Ishikawa (cell line): Measurements from ENCODE around the gene SLC35A1.

Source experiments
- CEBPB ChIP-seq: IDR thresholded peaks from 2 replicates; pipeline ENCODE4 v1.6.1; 2012
- CREB1 ChIP-seq: IDR thresholded peaks from 2 replicates; pipeline ENCODE4 v1.6.1; 2012; ENCODE audit warnings: low read depth
- EGR1 ChIP-seq: IDR thresholded peaks from 2 replicates; pipeline ENCODE4 v1.6.1; 2012
- EP300 ChIP-seq: IDR thresholded peaks from 2 replicates; pipeline ENCODE4 v1.6.1; 2012; ENCODE audit warnings: borderline replicate concordance
- FOXM1 ChIP-seq: IDR thresholded peaks from 2 replicates; pipeline ENCODE4 v1.6.1; 2012; ENCODE audit warnings: low read depth, borderline replicate concordance
- MAX ChIP-seq: IDR thresholded peaks from 2 replicates; pipeline ENCODE4 v1.6.1; 2012
- NFIC ChIP-seq: IDR thresholded peaks from 2 replicates; pipeline ENCODE4 v1.6.1; 2012
- RAD21 ChIP-seq: IDR thresholded peaks from 2 replicates; pipeline ENCODE4 v1.6.1; 2012; ENCODE audit warnings: low read depth
- REST ChIP-seq: IDR thresholded peaks from 2 replicates; pipeline ENCODE4 v1.6.1; 2012; ENCODE audit warnings: low read depth, mild to moderate bottlenecking
- TAF1 ChIP-seq: IDR thresholded peaks from 2 replicates; pipeline ENCODE4 v1.6.1; 2012; ENCODE audit warnings: low read depth, mild to moderate bottlenecking
- TCF12 ChIP-seq: IDR thresholded peaks from 2 replicates; pipeline ENCODE4 v1.6.1; 2012; ENCODE audit warnings: low read depth
- TEAD4 ChIP-seq: IDR thresholded peaks from 2 replicates; pipeline ENCODE4 v1.6.1; 2012
- USF1 ChIP-seq: IDR thresholded peaks from 2 replicates; pipeline ENCODE4 v1.6.1; 2012
- YY1 ChIP-seq: IDR thresholded peaks from 2 replicates; pipeline ENCODE4 v1.6.1; 2012; ENCODE audit warnings: low read depth
- ZBTB7A ChIP-seq: IDR thresholded peaks from 2 replicates; pipeline ENCODE4 v1.6.1; 2012; ENCODE audit warnings: low read depth

The SLC35A1 gene

GRCh38 chr6:87538510-87539260 is 65.9 kb downstream of the SLC35A1 start:
- TF ChIP-seq CEBPB (no peak), RAD21 (no peak), CREB1 (no peak), USF1 (no peak), EGR1 (no peak), ZBTB7A (no peak), TCF12 (no peak), REST (no peak), EP300 (no peak), MAX (no peak), YY1 (no peak)

GRCh38 chr6:87539554-87539953 is 66.8 kb downstream of the SLC35A1 start:
- TF ChIP-seq MAX: no peak
- no peak for TF ChIP-seq CEBPB
- no peak for TF ChIP-seq NFIC
- no peak for TF ChIP-seq EGR1

- TF ChIP-seq RAD21 (no peak), CREB1 (no peak), ZBTB7A (no peak), EGR1 (no peak), REST (no peak), TAF1 (no peak), EP300 (no peak), USF1 (no peak), NFIC (no peak), TEAD4 (no peak), YY1 (no peak), FOXM1 (no peak), TCF12 (no peak), CEBPB (no peak)
These were observed 67.8 kb downstream of the SLC35A1 start for GRCh38 chr6:87540539-87540938.

- TF ChIP-seq ZBTB7A: no peak
- no peak for TF ChIP-seq CEBPB
- TF ChIP-seq EP300: no peak
- TF ChIP-seq CREB1: no peak
- TF ChIP-seq MAX: no peak
- TF ChIP-seq NFIC: no peak
- no peak for TF ChIP-seq USF1
- no peak for TF ChIP-seq RAD21
- TF ChIP-seq REST: no peak
- no peak for TF ChIP-seq YY1
- no peak for TF ChIP-seq TCF12
- TF ChIP-seq TEAD4: no peak
- TF ChIP-seq FOXM1: no peak
- TF ChIP-seq TAF1: no peak
- TF ChIP-seq EGR1: no peak
These were observed 68.3 kb downstream of the SLC35A1 start for GRCh38 chr6:87541041-87541440.
